A673 (cell line): ENCODE results near the gene TLR8. TPM values are rescaled to one million over a fixed set of nuclear protein-coding genes. Genes with fewer than 3 reads are reported as not detected.

Experiments used
- BruUV-seq: library from RNA; stranded (reverse); fragments of 400-500 nt; replicated peaks from 2 replicates; lab custom pipeline; 2021; lab: Mats Ljungman, UMichigan
- CTCF ChIA-PET: fragments of 300-600 bp; sonication (Branson Sonifier 250); formaldehyde crosslinking; loops from one replicate; lab custom pipeline; 2022; ENCODE audit warnings: antibody characterized with exemption; lab: Charles Lee
- POLR2A ChIA-PET: fragments of 300-600 bp; sonication (Branson Sonifier 250); formaldehyde crosslinking; loops from one replicate; lab custom pipeline; 2022; ENCODE audit warnings: antibody characterized with exemption; ENCODE audit not compliant: low non-redundant PET; lab: Charles Lee
- DNase-seq: peaks from one replicate; pipeline ENCODE4 v3.0.0-alpha.2; 2015; ENCODE audit warnings: low spot score
- H3K27ac ChIP-seq: fragments of 200-600 bp; sonication (generic); 2 replicates; pipeline ENCODE4 v1.5.1; 2016; ENCODE audit warnings: mixed run types, low read depth, mild to moderate bottlenecking, mixed read lengths, antibody characterized with exemption, low read length; ENCODE audit not compliant: poor library complexity, severe bottlenecking
- H3K27me3 ChIP-seq: fragments of 200-600 bp; sonication (generic); replicated peaks from 2 replicates; pipeline ENCODE4 v1.6.1; 2017; ENCODE audit warnings: mixed run types, low read depth, mild to moderate bottlenecking, mixed read lengths, antibody characterized with exemption, low read length; ENCODE audit not compliant: insufficient read depth, poor library complexity
- H3K36me3 ChIP-seq: fragments of 200-600 bp; sonication (generic); 2 replicates; pipeline ENCODE4 v1.6.1; 2016; ENCODE audit warnings: mixed run types, mild to moderate bottlenecking, mixed read lengths, antibody characterized with exemption, low read length; ENCODE audit not compliant: insufficient read depth, poor library complexity, severe bottlenecking
- H3K4me1 ChIP-seq: fragments of 200-600 bp; sonication (generic); 2 replicates; pipeline ENCODE4 v1.6.1; 2017; ENCODE audit warnings: mixed run types, mild to moderate bottlenecking, mixed read lengths, antibody characterized with exemption, low read length; ENCODE audit not compliant: insufficient read depth, poor library complexity, severe bottlenecking
- H3K4me3 ChIP-seq: fragments of 200-600 bp; sonication (generic); 2 replicates; pipeline ENCODE4 v1.5.1; 2016; ENCODE audit warnings: low read depth, mixed run types, mild to moderate bottlenecking, mixed read lengths, low read length; ENCODE audit not compliant: poor library complexity, severe bottlenecking
- H3K9me3 ChIP-seq: fragments of 200-600 bp; sonication (generic); 2 replicates; pipeline ENCODE4 v1.6.1; 2016; ENCODE audit warnings: mixed run types, low read depth, mild to moderate bottlenecking, mixed read lengths, antibody characterized with exemption, low read length; ENCODE audit not compliant: poor library complexity, severe bottlenecking
- EZH2 ChIP-seq: fragments of 200-600 bp; sonication (generic); IDR thresholded peaks from 2 replicates; pipeline ENCODE4 v1.6.1; 2017; ENCODE audit warnings: borderline replicate concordance, low read depth, mild to moderate bottlenecking, mixed read lengths, antibody characterized with exemption, low read length; ENCODE audit not compliant: poor library complexity, severe bottlenecking
- intact Hi-C: fragments of 100-400 bp; cut with micrococcal nuclease; formaldehyde crosslinking; loops from one replicate; pipeline ENCODE4 v1.10.0; 2022; ENCODE audit not compliant: unreplicated experiment
- total RNA-seq: library from RNA; stranded (reverse); gene quantifications from 2 replicates; pipeline ENCODE4 v1.2.3, GENCODE V29; 2021
- TF ChIP-seq, protein P1 (sequence below): fragments of 300-800, 200-600 bp; sonication (generic); conservative IDR thresholded peaks from 2 replicates; pipeline ENCODE4 v1.5.1; 2017; ENCODE audit warnings: low read depth, mild to moderate bottlenecking, antibody characterized with exemption, low read length, moderate library complexity, mixed read lengths

Gene TLR8
- total RNA-seq, 1 experiment from 2014 or later: not detected

GRCh38 chrX:12949205-12949926 is 42.9 kb downstream of the TLR8 start:
- ChIA-PET POLR2A (no interaction called here), CTCF (interaction anchor here (0.6 to 1.1 kb wide), 3 partner anchors 27 to 539 kb away, joined by 3 to 4 read pairs (median 3); no protein-coding TSS in a partner anchor)
- Histone ChIP-seq H3K9me3 (no peaks in the 10 kb centered on the region), H3K27ac (peak overlapping the region; percentile 85), H3K27me3 (no peaks in the 10 kb centered on the region), H3K4me3 (no peak overlapping the region), H3K4me1 (peaks cover 37% of the 10 kb centered on the region), H3K36me3 (no peaks in the 10 kb centered on the region)
- DNase-seq: no peak
- TSS peak; percentile 69 for BruUV-seq
- intact Hi-C loops: loop anchor here (10.0 kb wide), 3 partner anchors 395 to 1075 kb away; partner anchors contain the start of gene GEMIN8
- TF ChIP-seq, protein P1, sequence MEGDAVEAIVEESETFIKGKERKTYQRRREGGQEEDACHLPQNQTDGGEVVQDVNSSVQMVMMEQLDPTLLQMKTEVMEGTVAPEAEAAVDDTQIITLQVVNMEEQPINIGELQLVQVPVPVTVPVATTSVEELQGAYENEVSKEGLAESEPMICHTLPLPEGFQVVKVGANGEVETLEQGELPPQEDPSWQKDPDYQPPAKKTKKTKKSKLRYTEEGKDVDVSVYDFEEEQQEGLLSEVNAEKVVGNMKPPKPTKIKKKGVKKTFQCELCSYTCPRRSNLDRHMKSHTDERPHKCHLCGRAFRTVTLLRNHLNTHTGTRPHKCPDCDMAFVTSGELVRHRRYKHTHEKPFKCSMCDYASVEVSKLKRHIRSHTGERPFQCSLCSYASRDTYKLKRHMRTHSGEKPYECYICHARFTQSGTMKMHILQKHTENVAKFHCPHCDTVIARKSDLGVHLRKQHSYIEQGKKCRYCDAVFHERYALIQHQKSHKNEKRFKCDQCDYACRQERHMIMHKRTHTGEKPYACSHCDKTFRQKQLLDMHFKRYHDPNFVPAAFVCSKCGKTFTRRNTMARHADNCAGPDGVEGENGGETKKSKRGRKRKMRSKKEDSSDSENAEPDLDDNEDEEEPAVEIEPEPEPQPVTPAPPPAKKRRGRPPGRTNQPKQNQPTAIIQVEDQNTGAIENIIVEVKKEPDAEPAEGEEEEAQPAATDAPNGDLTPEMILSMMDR: no peak
- no peak for TF ChIP-seq EZH2

DNA sequence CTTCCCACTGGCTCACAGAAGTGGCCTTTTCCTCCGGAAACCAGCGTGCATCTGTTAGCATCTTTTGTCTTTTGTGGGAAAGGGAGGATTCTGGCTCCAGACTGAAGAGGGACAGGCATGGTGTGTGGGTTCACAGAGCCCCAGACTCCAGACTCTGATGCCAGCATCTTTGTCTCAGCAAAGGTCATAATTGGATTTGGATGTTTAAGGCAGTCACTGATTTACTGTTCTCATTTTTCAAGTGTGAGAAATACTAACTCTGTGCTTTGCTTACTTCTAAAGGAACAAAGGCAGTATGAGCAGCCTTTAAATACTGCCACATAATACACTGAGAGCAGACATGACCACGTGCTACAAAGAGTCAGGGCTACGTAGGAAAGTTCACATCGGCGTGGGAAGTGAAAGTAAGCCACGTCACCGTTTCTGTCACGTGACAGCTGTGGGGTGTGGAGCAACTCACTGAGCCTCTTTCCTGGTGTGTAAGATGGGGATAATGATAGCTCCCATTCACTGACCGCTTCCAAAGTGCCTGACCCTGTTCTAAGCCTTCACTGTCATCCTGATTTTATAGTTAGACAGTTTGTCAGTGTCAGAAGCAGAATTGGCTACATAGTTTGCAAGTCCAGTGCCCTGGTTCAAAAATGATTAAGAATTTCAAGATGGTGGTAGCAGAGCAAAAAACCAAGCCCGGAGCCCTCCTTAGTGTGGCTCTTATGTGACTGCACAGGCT is 43.7 kb downstream of the TLR8 start:
- POLR2A ChIA-PET: interaction anchor here (0.7 kb wide), 1 partner anchor 1080 kb away, joined by 3 read pairs; no protein-coding TSS in a partner anchor

More for the DNA sequence above, 43.7 kb downstream of the TLR8 start:
- Histone ChIP-seq H3K36me3 (no peaks in the 10 kb centered on the region), H3K27me3 (no peaks in the 10 kb centered on the region), H3K27ac (peak overlapping the region; percentile 85), H3K4me3 (no peak overlapping the region), H3K9me3 (no peaks in the 10 kb centered on the region), H3K4me1 (peaks cover 37% of the 10 kb centered on the region)
- peak; percentile 94 for DNase-seq
- CTCF ChIA-PET: interaction anchor here (0.6 kb wide), 1 partner anchor 26 kb away, joined by 3 read pairs; no protein-coding TSS in a partner anchor
- TF ChIP-seq, protein P1: no peak
- TF ChIP-seq EZH2: no peak
- intact Hi-C loops: loop anchor here (10.0 kb wide), 3 partner anchors 395 to 1075 kb away; partner anchors contain the start of gene GEMIN8
- BruUV-seq: no TSS peak
